Measurements from ENCODE around the gene EFNB2. TPM values are rescaled to one million over a fixed set of nuclear protein-coding genes. Genes with fewer than 3 reads are reported as not detected.

The EFNB2 gene
- total RNA-seq, 1 donor from 2014 or later = 8.4 TPM

- DNase-seq (no peak), ATAC-seq (ENCODE audit: poor library complexity) (no peak)
- intact Hi-C loops (cut with DNase I) = loop anchor here (10.0 kb wide), 3 partner anchors 385 to 1955 kb away; no protein-coding TSS in a partner anchor
These were observed 5.9 kb downstream of the EFNB2 start for GRCh38 chr13:106529415-106530170.

GRCh38 chr13:106528718-106529414 is 6.6 kb downstream of the EFNB2 start:
- ATAC-seq (ENCODE audit: poor library complexity) = no peak
- DNase-seq = no peak

GRCh38 chr13:106527826-106528225 is 7.6 kb downstream of the EFNB2 start:
- no peak for ATAC-seq (ENCODE audit: poor library complexity)
- intact Hi-C loops (cut with DNase I) = no loop called here
- DNase-seq = no peak

More at GRCh38 chr13:106528718-106529414, 6.6 kb downstream of the EFNB2 start:
- intact Hi-C loops (cut with DNase I) = no loop called here

- DNase-seq = no peak
- intact Hi-C loops (cut with DNase I) = no loop called here
- ATAC-seq (ENCODE audit: poor library complexity) = no peak
These were observed 8.0 kb downstream of the EFNB2 start for GRCh38 chr13:106527445-106527801.

- DNase-seq (no peak), ATAC-seq (ENCODE audit: poor library complexity) (no peak)
- intact Hi-C loops (cut with DNase I) = no loop called here
These were observed 8.6 kb downstream of the EFNB2 start for GRCh38 chr13:106526738-106527444.

- intact Hi-C loops (cut with DNase I) = no loop called here
- no peak for DNase-seq
- ATAC-seq (ENCODE audit: poor library complexity) = no peak
These were observed 9.6 kb downstream of the EFNB2 start for GRCh38 chr13:106525865-106526264.

GRCh38 chr13:106524108-106524507 is 11.4 kb downstream of the EFNB2 start:
- no peak for DNase-seq
- ATAC-seq (ENCODE audit: poor library complexity) = no peak
- intact Hi-C loops (cut with DNase I) = no loop called here

GRCh38 chr13:106523576-106523975 is 11.9 kb downstream of the EFNB2 start:
- no peak for DNase-seq
- intact Hi-C loops (cut with DNase I) = no loop called here
- no peak for ATAC-seq (ENCODE audit: poor library complexity)

GRCh38 chr13:106522898-106523525 is 12.4 kb downstream of the EFNB2 start:
- DNase-seq (no peak), ATAC-seq (ENCODE audit: poor library complexity) (no peak)
- intact Hi-C loops (cut with DNase I) = no loop called here

- ATAC-seq (ENCODE audit: poor library complexity) = no peak
- DNase-seq = no peak
- intact Hi-C loops (cut with DNase I) = no loop called here
These were observed 13.3 kb downstream of the EFNB2 start for GRCh38 chr13:106522112-106522705.

GRCh38 chr13:106521095-106521799 is 14.2 kb downstream of the EFNB2 start:
- ATAC-seq (ENCODE audit: poor library complexity) = no peak
- DNase-seq = no peak
- intact Hi-C loops (cut with DNase I) = no loop called here

- intact Hi-C loops (cut with DNase I) = no loop called here
- DNase-seq = no peak
- ATAC-seq (ENCODE audit: poor library complexity) = no peak
These were observed 15.0 kb downstream of the EFNB2 start for GRCh38 chr13:106520251-106521054.

GRCh38 chr13:106518512-106518911 is 16.9 kb downstream of the EFNB2 start:
- ATAC-seq (ENCODE audit: poor library complexity) = no peak
- no peak for DNase-seq
- intact Hi-C loops (cut with DNase I) = no loop called here

GRCh38 chr13:106517109-106517847 is 18.2 kb downstream of the EFNB2 start:
- ATAC-seq (ENCODE audit: poor library complexity) = no peak
- DNase-seq = no peak
- intact Hi-C loops (cut with DNase I) = no loop called here

GRCh38 chr13:106515635-106516254 is 19.7 kb downstream of the EFNB2 start:
- ATAC-seq (ENCODE audit: poor library complexity) (no peak), DNase-seq (no peak)
- intact Hi-C loops (cut with DNase I) = no loop called here

GRCh38 chr13:106514928-106515634 is 20.4 kb downstream of the EFNB2 start:
- ATAC-seq (ENCODE audit: poor library complexity) = no peak
- intact Hi-C loops (cut with DNase I) = no loop called here
- DNase-seq = no peak
